HEK293 (cell line): Measurements from ENCODE around the gene KLF4.

Source experiments
- CTCF ChIA-PET: fragments of 350-600 bp; formaldehyde crosslinking; extraction: SDS; loops from one replicate; lab custom pipeline; 2021; ENCODE audit warnings: antibody characterized with exemption; lab: Yijun Ruan, JAX
- POLR2A ChIA-PET: fragments of 300-600 bp; formaldehyde crosslinking; extraction: SDS; loops from one replicate; lab custom pipeline; 2020; ENCODE audit warnings: antibody characterized with exemption, inconsistent platforms; lab: Yijun Ruan, JAX
- H3K27ac ChIP-seq: fragments of 200-500 bp; sonication (Bioruptor generic); 2 replicates; pipeline ENCODE4 v1.5.1; 2014; ENCODE audit warnings: low read depth, low read length, control low read depth, inconsistent platforms; ENCODE audit errors: extremely low read depth
- H3K36me3 ChIP-seq, 2 experiments: fragments of 200-500 bp in 1 of 2; sonication (Bioruptor generic) in 1 of 2; 1 replicate in 1 of 2; 2 replicates in 1 of 2; pipeline ENCODE4 v1.5.1; 2014 to 2017; ENCODE audit warnings: inconsistent platforms in 2 of 2, low read length in 2 of 2; ENCODE audit not compliant: control insufficient read depth in 2 of 2, insufficient read depth in 1 of 2
- H3K4me1 ChIP-seq: fragments of 200-500 bp; sonication (Bioruptor generic); 2 replicates; pipeline ENCODE4 v1.5.1; 2014; ENCODE audit warnings: mild to moderate bottlenecking, low read length, inconsistent platforms; ENCODE audit not compliant: control insufficient read depth, insufficient read depth
- H3K4me3 ChIP-seq: 2 replicates; pipeline ENCODE4 v1.5.1; 2011; ENCODE audit warnings: low read depth, mild to moderate bottlenecking, control low read depth, low read length, moderate library complexity
- H3K9me3 ChIP-seq: fragments of 200-500 bp; sonication (Bioruptor generic); 2 replicates; pipeline ENCODE4 v1.5.1; 2014; ENCODE audit warnings: low read depth, low read length, inconsistent platforms; ENCODE audit not compliant: control insufficient read depth, insufficient read depth
- GLIS1 ChIP-seq: fragments of 450-650 bp; formaldehyde crosslinking; IDR thresholded peaks from 2 replicates; pipeline ENCODE4 v1.5.1; 2016; ENCODE audit warnings: missing biosample characterization, missing genetic modification characterization
- KLF9 ChIP-seq: fragments of 450-650 bp; formaldehyde crosslinking; IDR thresholded peaks from 2 replicates; pipeline ENCODE4 v1.5.1; 2016; ENCODE audit warnings: missing biosample characterization, missing genetic modification characterization, low read depth
- MZF1 ChIP-seq: fragments of 450-650 bp; formaldehyde crosslinking; IDR thresholded peaks from 2 replicates; pipeline ENCODE4 v1.5.1; 2017; ENCODE audit warnings: missing biosample characterization, missing genetic modification characterization, borderline replicate concordance
- ZBTB11 ChIP-seq: fragments of 450-650 bp; formaldehyde crosslinking; conservative IDR thresholded peaks from 2 replicates; pipeline ENCODE4 v1.5.1; 2016; ENCODE audit warnings: low read depth, missing biosample characterization, missing genetic modification characterization
- ZBTB49 ChIP-seq: fragments of 450-650 bp; formaldehyde crosslinking; IDR thresholded peaks from 2 replicates; pipeline ENCODE4 v1.5.1; 2016; ENCODE audit warnings: missing biosample characterization, missing genetic modification characterization, low read depth
- ZBTB7A ChIP-seq: fragments of 450-650 bp; formaldehyde crosslinking; IDR thresholded peaks from 2 replicates; pipeline ENCODE4 v1.5.1; 2016; ENCODE audit warnings: low read depth, missing biosample characterization, missing genetic modification characterization
- ZFP37 ChIP-seq: fragments of 450-650 bp; formaldehyde crosslinking; IDR thresholded peaks from 2 replicates; pipeline ENCODE4 v1.5.1; 2016; ENCODE audit warnings: missing biosample characterization, missing genetic modification characterization
- ZFP69B ChIP-seq: fragments of 450-650 bp; formaldehyde crosslinking; IDR thresholded peaks from 2 replicates; pipeline ENCODE4 v1.5.1; 2016; ENCODE audit warnings: missing biosample characterization, missing genetic modification characterization
- ZNF280D ChIP-seq: fragments of 450-650 bp; formaldehyde crosslinking; IDR thresholded peaks from 2 replicates; pipeline ENCODE4 v1.5.1; 2016; ENCODE audit warnings: missing biosample characterization, missing genetic modification characterization
- ZNF311 ChIP-seq: fragments of 450-650 bp; formaldehyde crosslinking; IDR thresholded peaks from 2 replicates; pipeline ENCODE4 v1.5.1; 2017; ENCODE audit warnings: missing biosample characterization, missing genetic modification characterization, borderline replicate concordance
- ZNF335 ChIP-seq: fragments of 450-650 bp; formaldehyde crosslinking; conservative IDR thresholded peaks from 2 replicates; pipeline ENCODE4 v1.5.1; 2016; ENCODE audit warnings: missing biosample characterization, missing genetic modification characterization
- ZNF404 ChIP-seq: fragments of 450-650 bp; formaldehyde crosslinking; IDR thresholded peaks from 2 replicates; pipeline ENCODE4 v1.5.1; 2017; ENCODE audit warnings: missing biosample characterization, missing genetic modification characterization
- ZNF548 ChIP-seq: fragments of 450-650 bp; formaldehyde crosslinking; IDR thresholded peaks from 2 replicates; pipeline ENCODE4 v1.5.1; 2016; ENCODE audit warnings: missing biosample characterization, missing genetic modification characterization
- ZNF596 ChIP-seq: fragments of 450-650 bp; IDR thresholded peaks from 2 replicates; pipeline ENCODE4 v1.5.0; 2018; ENCODE audit warnings: missing biosample characterization, mild to moderate bottlenecking, missing genetic modification characterization, moderate library complexity
- ZNF677 ChIP-seq: fragments of 450-650 bp; IDR thresholded peaks from 2 replicates; pipeline ENCODE4 v1.5.0; 2018; ENCODE audit warnings: missing biosample characterization, mild to moderate bottlenecking, missing genetic modification characterization, moderate library complexity
- ZSCAN16 ChIP-seq: fragments of 450-650 bp; formaldehyde crosslinking; IDR thresholded peaks from 2 replicates; pipeline ENCODE4 v1.5.1; 2016; ENCODE audit warnings: missing biosample characterization, missing genetic modification characterization
- TF ChIP-seq, protein P1 (sequence below): fragments of 450-650 bp; formaldehyde crosslinking; IDR thresholded peaks from 2 replicates; pipeline ENCODE4 v1.5.1; 2016; ENCODE audit warnings: missing biosample characterization, missing genetic modification characterization, borderline replicate concordance

KLF4 gene

DNA sequence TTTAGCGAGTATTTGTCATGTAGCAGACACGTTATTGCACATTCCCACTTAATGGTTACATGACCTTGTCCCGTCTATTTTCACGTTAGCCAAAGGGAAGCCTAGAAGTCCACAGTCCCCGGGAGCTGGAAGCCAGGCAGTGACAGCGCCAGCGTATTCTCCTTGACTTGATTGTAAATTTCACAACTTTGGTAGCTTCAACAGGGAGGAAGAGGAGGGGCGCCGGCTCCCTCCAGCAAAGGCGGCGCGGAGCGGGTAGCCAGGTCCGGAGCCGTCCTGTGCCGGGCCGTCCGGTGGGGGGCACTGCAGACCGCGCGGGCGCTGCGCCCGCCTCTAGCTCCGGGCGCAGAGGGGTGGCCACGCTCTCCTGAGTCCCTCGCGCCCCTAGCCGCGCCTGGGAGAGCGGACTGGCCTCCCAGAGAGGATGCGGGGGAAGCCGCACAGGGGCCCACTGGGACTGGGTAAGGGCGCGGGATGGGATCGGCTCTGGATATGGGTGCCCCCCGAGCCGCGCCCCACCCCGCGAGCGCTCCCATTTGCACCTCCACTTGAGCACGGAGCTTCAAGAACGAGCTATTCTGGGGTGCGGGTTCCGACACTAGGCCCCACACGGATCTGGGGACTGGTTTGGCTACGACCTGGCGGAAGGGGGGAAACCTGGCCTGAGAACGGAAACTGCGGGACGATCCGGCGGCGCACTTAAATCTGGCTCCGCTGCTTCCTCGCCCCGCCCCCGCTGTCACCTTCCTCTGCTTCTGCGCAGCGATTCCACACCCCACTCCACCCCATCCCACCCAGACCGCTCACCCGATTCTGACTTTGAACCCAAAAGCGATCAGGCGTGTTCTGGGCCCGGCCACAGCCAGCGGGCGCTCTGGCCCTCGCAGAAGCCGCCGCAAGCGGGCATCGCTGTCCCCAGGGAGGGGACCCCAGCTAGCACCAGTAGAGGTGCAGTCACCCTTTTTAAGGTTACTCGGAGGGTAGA lies 23.8 kb downstream of the KLF4 start:
- peak overlapping the region; percentile 17 for H3K4me3 ChIP-seq
- TF ChIP-seq ZNF280D (tag by site-specific recombination): no peak
- TF ChIP-seq ZBTB7A (tag by site-specific recombination): no peak
- TF ChIP-seq ZBTB11 (tag by site-specific recombination): no peak
- no peak for TF ChIP-seq ZNF677
- no peak for TF ChIP-seq MZF1 (tag by site-specific recombination)
- no peak for TF ChIP-seq ZNF548 (tag by site-specific recombination)
- no peak for TF ChIP-seq KLF9
- TF ChIP-seq ZNF311: no peak
- no peak for TF ChIP-seq ZFP69B (tag by site-specific recombination)
- no peak for TF ChIP-seq ZBTB49 (tag by site-specific recombination)
- no peak for TF ChIP-seq GLIS1 (tag by site-specific recombination)
- no peak for TF ChIP-seq ZNF596 (tag by site-specific recombination)
- ChIA-PET POLR2A (no interaction called here), CTCF (interaction anchor here (0.5 to 2.4 kb wide), 31 partner anchors 8 to 1296 kb away, joined by 3 to 15 read pairs (median 4); no protein-coding TSS in a partner anchor)
- no peaks in the 10 kb centered on the region for H3K36me3 ChIP-seq
- H3K27ac ChIP-seq: no peak overlapping the region
- no peaks in the 10 kb centered on the region for H3K9me3 ChIP-seq
- H3K4me1 ChIP-seq: no peaks in the 10 kb centered on the region

DNA sequence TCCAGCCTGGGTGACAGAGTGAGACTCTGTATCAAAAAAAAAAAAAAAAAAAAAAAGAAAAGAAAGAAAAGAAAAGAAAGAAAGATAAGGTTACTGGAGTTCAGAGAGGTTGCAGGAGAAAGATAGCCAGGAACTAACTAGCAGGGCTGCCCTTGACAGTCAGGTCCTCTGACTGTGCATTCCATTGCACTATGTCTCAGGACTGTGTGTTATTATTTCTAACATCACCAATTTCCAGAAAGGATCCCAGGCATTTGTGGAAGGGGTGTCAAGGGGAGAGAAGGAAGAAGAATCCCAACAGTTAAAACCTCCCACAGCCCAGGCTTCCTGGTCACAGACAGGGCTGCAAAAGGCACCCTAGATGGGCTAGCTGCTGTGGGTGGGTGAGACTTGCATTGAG lies 25.1 kb downstream of the KLF4 start:
- H3K4me1 ChIP-seq: no peaks in the 10 kb centered on the region
- no peaks in the 10 kb centered on the region for H3K36me3 ChIP-seq
- no peak overlapping the region for H3K27ac ChIP-seq
- no peak for TF ChIP-seq ZSCAN16 (tag by site-specific recombination)
- TF ChIP-seq, protein P1, sequence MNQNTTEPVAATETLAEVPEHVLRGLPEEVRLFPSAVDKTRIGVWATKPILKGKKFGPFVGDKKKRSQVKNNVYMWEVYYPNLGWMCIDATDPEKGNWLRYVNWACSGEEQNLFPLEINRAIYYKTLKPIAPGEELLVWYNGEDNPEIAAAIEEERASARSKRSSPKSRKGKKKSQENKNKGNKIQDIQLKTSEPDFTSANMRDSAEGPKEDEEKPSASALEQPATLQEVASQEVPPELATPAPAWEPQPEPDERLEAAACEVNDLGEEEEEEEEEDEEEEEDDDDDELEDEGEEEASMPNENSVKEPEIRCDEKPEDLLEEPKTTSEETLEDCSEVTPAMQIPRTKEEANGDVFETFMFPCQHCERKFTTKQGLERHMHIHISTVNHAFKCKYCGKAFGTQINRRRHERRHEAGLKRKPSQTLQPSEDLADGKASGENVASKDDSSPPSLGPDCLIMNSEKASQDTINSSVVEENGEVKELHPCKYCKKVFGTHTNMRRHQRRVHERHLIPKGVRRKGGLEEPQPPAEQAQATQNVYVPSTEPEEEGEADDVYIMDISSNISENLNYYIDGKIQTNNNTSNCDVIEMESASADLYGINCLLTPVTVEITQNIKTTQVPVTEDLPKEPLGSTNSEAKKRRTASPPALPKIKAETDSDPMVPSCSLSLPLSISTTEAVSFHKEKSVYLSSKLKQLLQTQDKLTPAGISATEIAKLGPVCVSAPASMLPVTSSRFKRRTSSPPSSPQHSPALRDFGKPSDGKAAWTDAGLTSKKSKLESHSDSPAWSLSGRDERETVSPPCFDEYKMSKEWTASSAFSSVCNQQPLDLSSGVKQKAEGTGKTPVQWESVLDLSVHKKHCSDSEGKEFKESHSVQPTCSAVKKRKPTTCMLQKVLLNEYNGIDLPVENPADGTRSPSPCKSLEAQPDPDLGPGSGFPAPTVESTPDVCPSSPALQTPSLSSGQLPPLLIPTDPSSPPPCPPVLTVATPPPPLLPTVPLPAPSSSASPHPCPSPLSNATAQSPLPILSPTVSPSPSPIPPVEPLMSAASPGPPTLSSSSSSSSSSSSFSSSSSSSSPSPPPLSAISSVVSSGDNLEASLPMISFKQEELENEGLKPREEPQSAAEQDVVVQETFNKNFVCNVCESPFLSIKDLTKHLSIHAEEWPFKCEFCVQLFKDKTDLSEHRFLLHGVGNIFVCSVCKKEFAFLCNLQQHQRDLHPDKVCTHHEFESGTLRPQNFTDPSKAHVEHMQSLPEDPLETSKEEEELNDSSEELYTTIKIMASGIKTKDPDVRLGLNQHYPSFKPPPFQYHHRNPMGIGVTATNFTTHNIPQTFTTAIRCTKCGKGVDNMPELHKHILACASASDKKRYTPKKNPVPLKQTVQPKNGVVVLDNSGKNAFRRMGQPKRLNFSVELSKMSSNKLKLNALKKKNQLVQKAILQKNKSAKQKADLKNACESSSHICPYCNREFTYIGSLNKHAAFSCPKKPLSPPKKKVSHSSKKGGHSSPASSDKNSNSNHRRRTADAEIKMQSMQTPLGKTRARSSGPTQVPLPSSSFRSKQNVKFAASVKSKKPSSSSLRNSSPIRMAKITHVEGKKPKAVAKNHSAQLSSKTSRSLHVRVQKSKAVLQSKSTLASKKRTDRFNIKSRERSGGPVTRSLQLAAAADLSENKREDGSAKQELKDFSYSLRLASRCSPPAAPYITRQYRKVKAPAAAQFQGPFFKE: no peak
- no peak for TF ChIP-seq ZNF335 (tag by site-specific recombination)
- no peak for TF ChIP-seq ZNF404 (tag by site-specific recombination)
- TF ChIP-seq ZFP37 (tag by site-specific recombination): no peak
- ChIA-PET POLR2A (no interaction called here), CTCF (interaction anchor here (0.5 to 2.4 kb wide), 16 partner anchors 8 to 1297 kb away, joined by 3 to 15 read pairs (median 6); no protein-coding TSS in a partner anchor)
- H3K4me3 ChIP-seq: no peak overlapping the region
- no peaks in the 10 kb centered on the region for H3K9me3 ChIP-seq
